NCI-H524 treated with DMSO at 0.1 percent for 48 hours (cell line): ENCODE results near the gene HELQ.
"Not testable (repeated sequence)": the region's sequence is repeated elsewhere in the genome, so short reads cannot be mapped to it uniquely, and the experiment has no call there.

Source experiments
- DNase-seq: peaks from one replicate; lab custom pipeline; 2025; lab: John Stamatoyannopoulos, UW

Gene HELQ

GRCh38 chr4:83455281-83456183 lies at the start of gene HELQ, which contains the start of gene MRPS18C:
Gene HELQ, minus strand, starts transcription at chr4:83455823. Its CDS starts 130 bp downstream, at chr4:83455693.
Gene MRPS18C, plus strand, starts transcription at chr4:83456058. Its CDS starts 20 bp downstream, at chr4:83456078.
- DNase-seq: peak; percentile 56

GRCh38 chr4:83504996-83505395 lies 49.4 kb upstream of the HELQ start:
- no peak for DNase-seq

- DNase-seq: no peak
Observed at GRCh38 chr4:83504503-83504902, 48.9 kb upstream of the HELQ start.

GRCh38 chr4:83503974-83504373 lies 48.4 kb upstream of the HELQ start:
- no peak for DNase-seq

GRCh38 chr4:83501671-83502070 lies 46.0 kb upstream of the HELQ start:
- not testable (repeated sequence) for DNase-seq

- no peak for DNase-seq
Observed at GRCh38 chr4:83498187-83498586, 42.6 kb upstream of the HELQ start.

- not testable (repeated sequence) for DNase-seq
Observed at GRCh38 chr4:83496085-83496917, 40.7 kb upstream of the HELQ start.

GRCh38 chr4:83490876-83491450 lies 35.3 kb upstream of the HELQ start:
- DNase-seq: no peak

GRCh38 chr4:83489711-83490326 lies 34.2 kb upstream of the HELQ start:
- DNase-seq: no peak

GRCh38 chr4:83486457-83487129 lies 31.0 kb upstream of the HELQ start:
- no peak for DNase-seq

- DNase-seq: peak; percentile 42
Observed at GRCh38 chr4:83484500-83485461, 29.2 kb upstream of the HELQ start, which contains the start of gene ABRAXAS1. Gene ABRAXAS1, minus strand, starts transcription at chr4:83485100. Its CDS starts 28 bp downstream, at chr4:83485072.

- no peak for DNase-seq
Observed at GRCh38 chr4:83473966-83474365, 18.3 kb upstream of the HELQ start.

- DNase-seq: no peak
Observed at GRCh38 chr4:83473423-83473822, 17.8 kb upstream of the HELQ start.

- no peak for DNase-seq
Observed at GRCh38 chr4:83456184-83456501, 520 bp upstream of the HELQ start.

GRCh38 chr4:83454686-83455085 lies 937 bp downstream of the HELQ start:
- DNase-seq: no peak

- no peak for DNase-seq
Observed at GRCh38 chr4:83449009-83449408, 6.6 kb downstream of the HELQ start.

GRCh38 chr4:83440899-83441298 lies 14.7 kb downstream of the HELQ start:
- no peak for DNase-seq

- no peak for DNase-seq
Observed at GRCh38 chr4:83440148-83440814, 15.3 kb downstream of the HELQ start.

- no peak for DNase-seq
Observed at GRCh38 chr4:83438719-83439118, 16.9 kb downstream of the HELQ start.

GRCh38 chr4:83436680-83437079 lies 18.9 kb downstream of the HELQ start:
- no peak for DNase-seq
